Measurements from ENCODE around the gene IL17REL. TPM values are rescaled to one million over a fixed set of nuclear protein-coding genes. Genes with fewer than 3 reads are reported as not detected.

The IL17REL gene
- total RNA-seq, 3 donors from 2014 or later, result not detected

- no peak for DNase-seq (ENCODE audit: low spot score in 2 of 2)
- TF ChIP-seq POLR2AphosphoS5 (IDR thresholded peaks at IDR 0.05) (no peak), POLR2A (IDR thresholded peaks at IDR 0.05) (no peak)
- TF ChIP-seq, protein P1, sequence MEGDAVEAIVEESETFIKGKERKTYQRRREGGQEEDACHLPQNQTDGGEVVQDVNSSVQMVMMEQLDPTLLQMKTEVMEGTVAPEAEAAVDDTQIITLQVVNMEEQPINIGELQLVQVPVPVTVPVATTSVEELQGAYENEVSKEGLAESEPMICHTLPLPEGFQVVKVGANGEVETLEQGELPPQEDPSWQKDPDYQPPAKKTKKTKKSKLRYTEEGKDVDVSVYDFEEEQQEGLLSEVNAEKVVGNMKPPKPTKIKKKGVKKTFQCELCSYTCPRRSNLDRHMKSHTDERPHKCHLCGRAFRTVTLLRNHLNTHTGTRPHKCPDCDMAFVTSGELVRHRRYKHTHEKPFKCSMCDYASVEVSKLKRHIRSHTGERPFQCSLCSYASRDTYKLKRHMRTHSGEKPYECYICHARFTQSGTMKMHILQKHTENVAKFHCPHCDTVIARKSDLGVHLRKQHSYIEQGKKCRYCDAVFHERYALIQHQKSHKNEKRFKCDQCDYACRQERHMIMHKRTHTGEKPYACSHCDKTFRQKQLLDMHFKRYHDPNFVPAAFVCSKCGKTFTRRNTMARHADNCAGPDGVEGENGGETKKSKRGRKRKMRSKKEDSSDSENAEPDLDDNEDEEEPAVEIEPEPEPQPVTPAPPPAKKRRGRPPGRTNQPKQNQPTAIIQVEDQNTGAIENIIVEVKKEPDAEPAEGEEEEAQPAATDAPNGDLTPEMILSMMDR (IDR thresholded peaks at IDR 0.05), result no peak
- peaks cover 6 to 15% of the 10 kb centered on the region in 2 donors for H3K9me3 ChIP-seq
- no peaks in the 10 kb centered on the region for H3K4me1 ChIP-seq
- H3K27ac ChIP-seq, result no peak overlapping the region
- intact Hi-C loops (cut with DNase I; ENCODE audit: low total_unique reads), result no loop called here
- no peaks in the 10 kb centered on the region for H3K36me3 ChIP-seq
- H3K27me3 ChIP-seq, result peaks cover 0 to 16% of the 10 kb centered on the region in 2 donors
- no peak overlapping the region for H3K4me3 ChIP-seq
Observed at GRCh38 chr22:50035976-50036724, 23.6 kb upstream of the IL17REL start.

- DNase-seq (ENCODE audit: low spot score in 2 of 2), result no peak
- H3K36me3 ChIP-seq, result no peaks in the 10 kb centered on the region
Observed at GRCh38 chr22:50035131-50035881, 22.7 kb upstream of the IL17REL start.

DNA sequence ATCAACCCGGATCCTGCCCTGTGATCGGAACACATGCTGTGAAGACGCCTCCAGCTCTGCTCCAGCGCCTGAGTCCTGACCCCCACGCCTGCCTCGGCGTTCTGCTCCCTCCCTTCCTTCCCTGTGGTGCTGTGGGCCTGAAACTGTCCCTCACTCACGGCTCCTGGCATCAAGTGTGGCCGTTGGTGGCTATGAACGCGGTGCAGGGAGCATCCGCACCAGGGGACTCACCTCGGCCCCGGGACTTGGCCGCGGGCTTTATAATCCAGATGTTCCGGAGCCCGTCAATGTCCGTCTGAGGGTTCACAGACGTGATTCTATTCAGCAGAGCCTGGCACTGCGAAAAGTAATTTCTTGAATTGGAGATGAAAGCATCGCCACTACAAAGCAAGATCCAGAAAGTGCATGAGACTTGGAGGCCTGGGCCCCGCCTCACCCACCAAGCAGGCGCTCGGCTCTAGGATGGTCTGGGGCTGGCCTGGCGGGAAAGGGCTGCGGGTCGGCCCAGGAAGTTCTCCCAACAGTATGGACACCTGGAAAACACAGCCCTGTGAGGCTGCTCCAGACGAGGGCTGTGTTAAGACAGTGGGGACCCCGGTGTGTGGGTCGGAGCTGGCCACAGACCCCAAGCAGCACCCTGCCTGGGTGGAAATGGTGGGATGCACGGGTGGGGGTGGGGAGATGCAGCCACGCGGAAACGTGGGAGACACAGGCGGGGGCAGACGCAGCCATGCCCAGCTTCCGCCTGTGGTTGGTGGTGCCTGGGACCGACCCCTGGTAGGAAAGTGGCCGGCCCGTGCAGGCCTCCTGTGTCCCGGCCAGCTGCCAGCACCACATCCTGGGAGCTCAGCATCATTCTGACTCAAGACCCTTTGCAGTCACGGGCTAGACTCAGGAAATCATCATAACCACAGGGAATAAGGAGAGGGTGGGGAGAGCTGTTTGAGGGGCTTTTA, 21.8 kb upstream of the IL17REL start:
- Histone ChIP-seq H3K27ac (no peak overlapping the region), H3K9me3 (peaks cover 4 to 14% of the 10 kb centered on the region in 2 donors), H3K4me1 (no peaks in the 10 kb centered on the region), H3K27me3 (peaks cover 0 to 22% of the 10 kb centered on the region in 2 donors), H3K36me3 (no peaks in the 10 kb centered on the region), H3K4me3 (no peak overlapping the region)
- TF ChIP-seq, protein P1 (IDR thresholded peaks at IDR 0.05), result no peak
- TF ChIP-seq POLR2A (IDR thresholded peaks at IDR 0.05) (no peak), POLR2AphosphoS5 (IDR thresholded peaks at IDR 0.05) (no peak)
- intact Hi-C loops (cut with DNase I; ENCODE audit: low total_unique reads), result loop anchor here (5.0 kb wide), 1 partner anchor 107 kb away; no protein-coding TSS in a partner anchor
- DNase-seq (ENCODE audit: low spot score in 2 of 2), result no peak

More at GRCh38 chr22:50035131-50035881, 22.7 kb upstream of the IL17REL start:
- TF ChIP-seq POLR2A (IDR thresholded peaks at IDR 0.05) (no peak), POLR2AphosphoS5 (IDR thresholded peaks at IDR 0.05) (no peak)
- TF ChIP-seq, protein P1 (IDR thresholded peaks at IDR 0.05), result no peak
- peaks cover 6 to 15% of the 10 kb centered on the region in 2 donors for H3K9me3 ChIP-seq
- intact Hi-C loops (cut with DNase I; ENCODE audit: low total_unique reads), result no loop called here
- peaks cover 0 to 22% of the 10 kb centered on the region in 2 donors for H3K27me3 ChIP-seq
- no peak overlapping the region for H3K27ac ChIP-seq
- no peak overlapping the region for H3K4me3 ChIP-seq
- H3K4me1 ChIP-seq, result no peaks in the 10 kb centered on the region

DNA sequence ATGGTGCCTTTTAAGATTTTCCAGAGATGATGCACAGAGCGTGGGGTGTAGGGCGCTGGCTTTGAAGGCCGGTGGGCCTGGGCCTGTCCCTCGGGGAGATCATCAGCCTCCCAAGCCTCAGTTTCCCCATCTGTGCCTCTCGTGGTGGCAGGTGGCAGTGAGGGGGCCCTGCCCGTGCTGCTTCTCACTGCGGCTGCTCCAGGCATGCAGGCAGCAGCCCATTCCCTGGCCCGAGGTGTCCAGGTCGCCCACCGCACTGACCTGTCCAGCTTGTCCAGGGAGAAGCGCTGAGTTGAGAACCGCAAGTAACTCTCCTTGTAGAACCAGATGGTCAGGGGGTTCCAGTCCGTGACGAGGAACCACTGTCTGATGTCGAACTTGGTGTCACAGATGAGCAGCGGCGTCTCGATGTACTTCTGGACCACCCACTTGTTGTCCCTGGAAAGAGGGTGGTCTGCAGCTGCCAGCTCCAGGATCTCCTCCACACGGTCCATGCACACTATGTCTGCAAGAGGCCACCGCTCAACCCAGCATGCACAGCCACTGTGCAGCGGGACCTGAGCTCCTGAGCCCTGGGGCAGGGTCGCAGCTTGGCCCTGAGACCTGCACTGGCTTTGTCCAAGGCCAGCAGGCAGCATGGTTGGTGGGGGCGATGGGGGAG, 20.5 kb upstream of the IL17REL start:
- Histone ChIP-seq H3K27me3 (peaks cover 0 to 22% of the 10 kb centered on the region in 2 donors), H3K4me1 (no peaks in the 10 kb centered on the region), H3K36me3 (no peaks in the 10 kb centered on the region), H3K9me3 (peaks cover 0 to under 1% of the 10 kb centered on the region in 2 donors), H3K4me3 (no peak overlapping the region), H3K27ac (no peak overlapping the region)
- TF ChIP-seq POLR2AphosphoS5 (IDR thresholded peaks at IDR 0.05), result no peak
- TF ChIP-seq POLR2A (IDR thresholded peaks at IDR 0.05), result no peak
- TF ChIP-seq, protein P1 (IDR thresholded peaks at IDR 0.05), result no peak
- intact Hi-C loops (cut with DNase I; ENCODE audit: low total_unique reads), result loop anchor here (5.0 kb wide), 1 partner anchor 106 kb away; no protein-coding TSS in a partner anchor
- no peak for DNase-seq (ENCODE audit: low spot score in 2 of 2)
